Activated effector memory CD4-positive, alpha-beta T cell treated with Interleukin-2 at 50 U/mL for 16 hours (primary cell): ENCODE results near the gene ANKRD29.

ENCODE experiments used
- DNase-seq: peaks from one replicate; pipeline ENCODE4 v3.0.0-alpha.2; 2020

ANKRD29 gene

DNA sequence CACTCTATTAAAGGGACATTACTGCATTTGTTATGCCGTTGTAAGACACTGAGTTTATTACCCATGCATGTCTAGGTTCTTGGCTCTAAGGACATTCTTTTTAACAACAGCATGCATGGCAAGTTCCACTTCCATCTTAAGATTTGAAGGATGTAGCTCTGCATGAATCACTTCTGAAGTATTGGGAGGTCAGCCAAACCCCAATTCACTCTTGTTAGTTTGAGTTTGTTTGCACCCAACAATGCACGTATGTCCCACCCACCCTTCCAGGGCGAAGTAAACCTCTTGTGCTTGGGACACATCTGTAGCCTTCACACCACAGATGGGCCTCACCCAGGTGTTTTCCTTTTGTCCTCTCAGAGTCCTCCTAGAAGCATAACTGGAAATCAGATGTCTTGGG lies 21.0 kb upstream of the ANKRD29 start:
- no peak for DNase-seq

DNA sequence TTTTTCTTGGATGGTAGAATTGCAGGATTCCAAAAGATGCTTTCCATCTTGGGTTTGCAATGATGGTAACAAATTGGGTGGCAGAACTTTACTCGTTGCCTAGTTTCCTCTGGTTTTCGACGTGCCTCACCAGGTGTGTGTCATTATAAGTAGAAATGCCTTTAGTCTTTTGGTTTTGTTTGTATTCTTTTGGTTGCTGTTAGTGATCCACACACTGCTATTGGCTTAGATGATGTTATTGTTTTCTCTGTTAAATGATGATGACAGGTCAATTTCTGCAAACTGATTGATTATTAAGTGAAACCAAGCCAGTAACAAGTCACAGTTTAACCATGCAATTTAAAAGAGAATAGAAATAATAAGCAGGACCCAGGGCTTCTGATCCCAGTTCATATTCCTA lies 20.4 kb upstream of the ANKRD29 start:
- no peak for DNase-seq

DNA sequence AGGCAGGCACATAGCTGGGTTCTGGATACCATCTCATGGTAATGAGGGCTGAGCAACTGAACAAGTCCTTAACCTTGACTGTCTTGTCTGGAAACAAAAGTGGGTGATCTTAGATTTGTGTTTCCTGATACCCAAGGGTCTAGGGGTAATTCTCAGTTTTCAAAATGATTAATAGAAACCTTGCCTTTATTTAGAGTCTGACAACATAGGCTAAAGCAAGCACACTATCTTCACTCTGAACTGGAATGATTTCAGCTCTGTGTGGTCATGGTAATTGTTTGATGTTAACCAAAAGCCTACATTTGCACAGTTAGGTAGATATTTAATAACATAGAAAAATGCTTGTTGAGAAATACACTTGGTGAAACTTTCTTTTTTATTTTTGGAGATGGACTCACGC lies 19.8 kb upstream of the ANKRD29 start:
- no peak for DNase-seq

DNA sequence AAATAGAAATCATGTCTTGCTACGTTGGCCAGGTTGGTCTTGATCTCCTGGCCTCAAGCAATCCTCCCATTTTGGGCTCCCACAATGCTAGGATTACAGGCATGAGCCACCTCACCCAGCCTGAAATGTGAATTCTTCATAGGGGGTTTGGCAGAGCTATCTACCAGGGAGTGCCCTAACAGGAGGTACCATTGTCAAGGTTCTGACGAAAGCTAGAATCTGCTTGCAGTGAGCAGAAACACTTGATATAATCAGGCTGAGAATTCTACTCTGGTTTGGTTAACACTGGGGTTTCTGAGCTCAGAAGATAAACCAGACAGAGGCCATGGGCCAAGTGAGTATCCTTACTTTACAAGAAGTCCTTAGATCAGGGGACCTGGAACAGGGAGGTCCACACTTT lies 19.3 kb upstream of the ANKRD29 start:
- no peak for DNase-seq

DNA sequence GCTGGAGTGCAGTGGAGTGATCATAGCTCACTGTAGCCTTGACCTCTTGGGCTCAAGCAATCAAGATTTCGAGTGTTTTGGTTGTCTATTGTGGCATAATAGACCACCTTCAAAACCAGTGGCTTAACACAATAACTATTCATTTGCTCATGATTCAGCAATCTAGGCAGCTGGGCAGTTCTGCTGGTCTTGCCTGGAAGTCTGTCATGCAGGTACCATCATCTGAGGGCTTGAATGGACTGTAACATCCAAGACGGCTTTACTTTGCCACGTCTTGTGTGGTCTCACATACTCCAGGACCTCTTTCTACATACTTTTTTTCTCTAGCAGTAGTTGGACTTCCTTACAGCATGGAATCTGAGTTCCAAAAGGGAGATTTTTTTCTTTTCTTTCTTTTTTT lies 13.2 kb upstream of the ANKRD29 start:
- no peak for DNase-seq

DNA sequence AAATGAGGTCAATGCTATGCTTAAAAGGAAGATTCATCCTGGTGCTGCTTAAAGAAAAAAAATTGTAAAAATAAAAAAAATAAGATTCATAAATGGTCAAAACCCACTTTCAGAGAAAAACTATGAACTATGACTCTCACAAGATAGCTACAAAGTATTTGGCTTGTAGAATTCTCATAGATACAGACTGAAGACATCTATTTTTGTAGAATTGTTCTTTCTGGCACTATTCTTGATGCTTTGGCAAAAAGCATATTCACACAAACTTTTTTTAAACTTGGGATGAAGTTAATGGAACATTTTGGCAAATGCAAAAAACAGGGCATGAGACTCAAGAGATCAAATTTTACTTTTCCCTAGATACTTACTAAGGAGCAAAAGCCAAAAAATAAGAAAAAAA lies 12.5 kb upstream of the ANKRD29 start:
- no peak for DNase-seq

DNA sequence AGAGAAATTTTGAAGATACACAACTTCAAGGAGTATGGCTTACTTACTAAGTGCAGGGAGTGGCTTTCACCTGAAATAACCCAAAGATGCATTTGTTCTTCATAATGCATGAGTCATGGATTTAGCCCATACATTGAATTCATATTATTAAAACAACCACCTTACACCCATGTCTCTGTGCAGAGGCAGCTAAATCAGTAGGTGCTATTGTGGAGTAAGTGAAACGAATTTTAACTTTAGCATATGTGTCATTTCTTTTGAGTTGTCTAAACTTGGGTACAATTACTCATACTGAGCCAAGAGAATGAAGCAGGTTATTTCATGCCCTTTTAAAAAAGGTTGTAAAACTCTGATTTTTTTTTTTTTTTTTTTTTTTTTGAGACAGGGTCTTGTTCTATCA lies 11.0 kb upstream of the ANKRD29 start:
- no peak for DNase-seq

DNA sequence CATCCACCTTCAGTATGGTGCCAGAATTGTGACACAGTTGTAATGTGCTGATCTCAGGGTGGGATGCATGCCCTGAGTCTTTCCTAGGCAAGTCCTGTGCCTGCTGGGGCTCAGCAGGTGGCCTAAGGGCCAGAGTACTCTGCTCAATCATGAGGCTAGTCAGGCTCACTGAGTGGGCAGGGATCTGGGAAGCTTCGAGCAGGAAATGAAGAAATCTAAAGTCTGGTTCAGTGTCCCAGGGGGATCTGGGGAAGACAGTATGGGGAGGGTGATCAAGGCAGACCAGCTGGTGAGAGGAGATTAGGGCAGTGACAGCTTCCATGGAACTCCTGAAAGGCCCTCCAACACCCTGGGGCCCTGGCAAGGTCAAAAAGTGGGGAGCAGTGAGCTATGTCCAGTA lies 8.9 kb upstream of the ANKRD29 start:
- no peak for DNase-seq

DNA sequence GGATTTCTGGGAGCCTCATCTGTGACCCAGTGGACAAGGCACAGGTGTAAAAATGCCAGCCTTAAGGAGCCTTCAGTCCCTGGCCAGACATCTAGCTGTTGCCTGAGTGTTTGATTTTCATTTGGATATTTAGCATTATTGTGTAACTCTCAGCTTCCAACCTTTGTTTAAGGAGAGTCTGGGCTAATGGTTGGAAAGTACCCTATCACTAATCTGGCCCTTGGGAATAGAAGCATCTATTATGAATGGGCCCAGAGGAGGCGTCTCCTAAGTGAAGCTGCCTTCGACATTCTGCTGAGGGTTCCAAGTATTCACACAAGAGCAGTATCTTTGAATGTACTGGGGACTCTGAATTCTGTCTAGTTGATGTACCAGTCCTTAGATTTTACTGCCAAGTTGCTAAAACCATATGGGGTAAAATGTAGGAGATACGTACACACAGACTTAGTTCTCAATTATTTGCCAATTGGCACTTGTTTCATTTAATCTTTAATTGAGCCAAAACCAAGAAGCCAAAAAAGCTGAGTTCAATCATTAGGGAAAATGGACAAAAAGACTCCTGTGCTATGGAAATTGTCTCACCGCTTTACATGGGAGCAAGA lies 7.2 kb upstream of the ANKRD29 start:
- DNase-seq = no peak

DNA sequence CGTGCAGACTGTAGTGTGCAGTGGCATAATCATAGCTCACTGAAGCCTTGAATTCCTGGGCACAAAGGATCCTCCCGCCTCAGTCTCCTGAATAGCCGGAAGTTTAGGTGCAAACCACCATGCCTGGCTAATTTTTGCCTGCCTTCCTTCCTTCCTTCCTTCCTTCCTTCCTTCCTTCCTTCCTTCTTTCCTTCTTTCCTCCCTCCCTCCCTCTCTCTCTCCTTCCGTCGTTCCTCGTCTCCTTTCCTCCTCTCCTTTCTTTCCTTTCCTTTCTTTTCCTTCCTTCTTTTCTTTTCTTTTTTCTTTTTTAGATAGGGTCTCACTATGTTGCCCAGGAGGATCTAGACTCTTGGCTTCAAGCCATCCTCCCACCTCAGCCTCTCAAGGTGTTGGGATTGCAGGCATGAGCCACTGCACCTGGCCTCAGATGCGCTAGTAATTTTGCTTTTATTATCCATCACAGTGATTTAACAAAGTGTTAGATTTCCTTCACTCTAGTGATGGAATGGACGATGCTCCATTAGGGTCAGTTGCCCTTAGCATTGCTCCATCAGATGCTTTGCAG lies 6.6 kb upstream of the ANKRD29 start:
- no peak for DNase-seq

DNA sequence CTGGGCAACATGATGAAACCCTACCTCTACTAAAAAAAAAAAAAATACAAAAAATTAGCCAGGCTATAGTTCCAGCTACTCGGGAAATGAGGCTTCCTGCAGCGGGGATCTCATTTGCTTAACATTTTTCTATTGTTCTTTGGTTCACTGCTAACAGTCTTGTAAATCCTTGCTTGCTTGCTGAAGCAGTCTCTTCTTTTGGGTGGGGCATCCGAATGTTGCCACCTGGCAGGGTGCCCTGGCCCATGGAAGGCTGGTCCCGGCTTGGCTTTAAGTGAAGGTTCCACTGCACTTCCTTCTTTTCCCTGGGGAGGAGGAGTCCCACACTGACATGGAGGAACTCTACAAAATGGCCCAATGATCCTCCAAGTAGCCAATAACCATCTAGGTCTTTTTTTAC lies 6.0 kb upstream of the ANKRD29 start:
- no peak for DNase-seq

DNA sequence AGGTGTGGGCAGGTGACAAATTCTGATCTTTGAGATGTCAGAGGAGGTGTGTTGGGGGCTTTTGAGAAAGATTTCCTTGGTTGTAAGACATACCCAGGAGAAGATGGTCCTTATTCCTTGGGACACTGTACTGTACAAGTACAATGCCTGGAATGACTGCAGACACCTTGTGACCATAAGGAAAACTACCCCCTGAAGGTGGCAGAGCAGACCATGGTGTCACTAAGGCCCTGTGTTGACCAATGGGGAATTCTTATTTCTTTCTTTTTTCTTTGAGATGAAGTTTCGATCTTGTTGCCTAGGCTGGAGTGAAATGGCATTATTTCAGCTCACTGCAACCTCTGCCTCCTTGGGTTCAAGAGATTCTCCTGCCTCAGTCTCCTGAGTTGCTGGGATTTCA lies 4.4 kb upstream of the ANKRD29 start:
- no peak for DNase-seq

DNA sequence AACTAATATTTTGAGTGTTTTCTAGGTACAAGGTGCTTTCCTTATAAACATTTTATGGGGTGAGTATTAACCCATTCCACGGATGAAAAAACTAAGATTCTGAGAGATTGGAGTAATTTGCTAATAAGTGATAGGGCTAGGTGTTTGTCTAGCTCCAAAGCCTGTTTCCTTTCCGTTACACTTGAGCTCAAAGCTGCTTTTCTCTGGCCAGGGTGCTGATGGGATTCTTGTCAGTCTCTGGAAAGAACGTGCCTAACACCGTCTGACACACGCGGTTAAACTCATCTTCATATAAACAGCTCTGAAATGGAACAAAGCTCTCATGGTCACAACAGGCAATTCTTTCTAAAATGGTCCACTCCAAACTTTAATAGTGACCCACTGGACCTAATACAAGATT lies 2.0 kb upstream of the ANKRD29 start:
- DNase-seq = no peak

DNA sequence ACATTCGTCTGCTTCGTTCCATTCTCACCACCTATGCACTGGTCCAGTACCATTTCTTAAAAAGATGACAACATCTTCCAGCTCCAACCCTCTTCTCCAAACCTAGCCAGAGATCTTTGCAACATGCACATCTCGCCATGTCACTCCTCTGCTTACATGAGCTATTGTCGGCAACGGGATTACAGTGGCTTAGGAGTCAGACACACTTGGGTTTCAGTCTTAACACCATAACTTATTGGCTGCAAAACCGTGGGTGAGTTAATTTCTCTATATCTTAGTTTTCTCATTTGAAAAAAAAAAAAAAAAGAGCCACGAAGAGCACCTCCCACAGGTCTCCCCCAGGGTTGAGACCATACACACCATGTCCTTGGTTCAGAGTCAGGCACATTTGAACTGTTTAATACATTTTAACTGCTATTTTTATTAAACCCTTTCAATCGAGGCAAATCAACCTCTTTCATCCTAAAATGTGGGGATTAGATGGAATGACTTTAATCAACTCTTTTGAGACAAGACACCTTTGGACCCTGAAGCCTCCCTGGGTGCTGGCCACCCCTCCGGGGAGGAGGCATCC lies 889 bp downstream of the ANKRD29 start:
- DNase-seq = no peak

DNA sequence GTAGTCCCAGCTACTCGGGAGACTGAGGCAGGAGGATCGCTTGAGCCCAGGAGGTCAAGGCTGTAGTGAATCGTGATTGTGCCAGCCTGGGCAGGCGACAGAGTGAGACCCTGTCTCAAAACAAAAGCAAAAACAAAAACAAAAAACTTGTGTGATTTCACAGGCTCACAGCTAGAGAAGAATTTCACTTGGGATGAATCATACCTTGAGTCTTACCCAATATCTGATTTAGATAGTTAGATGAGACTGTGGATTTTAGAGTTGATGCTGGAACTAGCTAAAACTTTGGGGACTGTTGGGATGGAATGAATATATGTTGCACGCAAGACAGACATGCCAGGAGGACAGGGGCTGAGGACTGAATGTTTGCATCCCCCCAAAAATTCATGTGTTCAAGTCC lies 4.4 kb downstream of the ANKRD29 start:
- DNase-seq = no peak

DNA sequence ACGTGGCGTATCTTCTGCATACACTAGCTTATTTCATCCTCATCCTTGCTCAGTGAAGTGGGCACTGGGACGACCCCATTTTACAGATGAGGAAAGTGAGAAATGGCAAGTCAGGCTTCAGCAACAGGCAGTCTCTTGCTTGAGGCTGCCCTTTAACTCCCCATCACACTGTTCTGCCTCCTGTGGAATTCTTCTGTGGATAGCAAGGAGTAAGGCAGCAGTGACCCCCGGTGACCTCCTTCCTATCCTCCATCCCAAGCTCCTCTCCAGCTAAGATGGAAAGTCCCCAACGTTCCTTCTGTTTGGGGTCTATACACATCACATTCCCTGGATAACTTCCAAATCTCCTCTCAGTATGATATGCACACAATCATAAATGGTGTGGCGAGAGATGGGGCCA lies 10.5 kb downstream of the ANKRD29 start:
- DNase-seq = no peak

DNA sequence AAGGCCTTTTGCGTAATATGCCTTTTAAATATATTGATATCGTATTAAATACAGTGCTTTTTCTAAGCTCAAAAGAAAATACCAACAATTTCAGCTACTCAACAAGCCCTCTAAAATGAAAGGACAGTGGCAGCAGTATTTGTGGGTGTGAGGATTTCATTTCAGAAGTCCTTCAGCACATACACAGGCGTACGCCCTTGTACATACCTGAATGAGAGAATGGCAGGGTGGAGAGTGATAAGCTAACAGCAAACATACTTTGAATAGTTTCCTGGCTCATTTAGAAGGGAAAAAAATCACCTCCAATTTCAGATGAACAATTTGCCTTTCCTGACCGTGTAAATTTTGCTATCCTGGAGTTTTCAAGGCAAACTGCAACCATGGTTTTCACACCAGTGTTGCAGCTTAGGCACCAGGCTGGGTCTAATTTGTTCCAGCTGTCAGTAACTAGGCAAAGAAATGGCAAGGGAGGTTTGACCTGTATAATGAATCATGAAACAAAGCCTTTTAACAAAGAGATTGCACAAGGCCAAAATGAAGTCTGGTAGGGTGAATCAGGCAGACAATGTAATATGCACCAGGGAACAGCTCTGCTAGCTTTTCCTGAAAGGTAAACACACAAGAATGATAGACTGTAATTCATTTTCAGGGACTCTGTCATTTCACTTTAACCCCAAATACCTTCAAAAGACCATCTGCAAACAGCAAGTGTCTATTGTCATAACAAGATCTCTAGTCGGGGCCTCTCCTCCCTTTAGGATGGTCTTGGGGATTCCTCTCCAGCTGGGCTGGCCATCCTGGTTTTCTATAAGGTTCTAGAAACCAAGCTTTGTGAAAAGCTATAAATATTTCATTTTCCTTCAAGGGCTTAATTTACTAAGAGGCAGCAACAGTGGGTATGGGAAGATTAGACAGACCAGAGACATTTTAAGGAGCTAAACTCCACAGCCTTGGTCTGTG lies 11.5 kb downstream of the ANKRD29 start:
- DNase-seq = no peak

DNA sequence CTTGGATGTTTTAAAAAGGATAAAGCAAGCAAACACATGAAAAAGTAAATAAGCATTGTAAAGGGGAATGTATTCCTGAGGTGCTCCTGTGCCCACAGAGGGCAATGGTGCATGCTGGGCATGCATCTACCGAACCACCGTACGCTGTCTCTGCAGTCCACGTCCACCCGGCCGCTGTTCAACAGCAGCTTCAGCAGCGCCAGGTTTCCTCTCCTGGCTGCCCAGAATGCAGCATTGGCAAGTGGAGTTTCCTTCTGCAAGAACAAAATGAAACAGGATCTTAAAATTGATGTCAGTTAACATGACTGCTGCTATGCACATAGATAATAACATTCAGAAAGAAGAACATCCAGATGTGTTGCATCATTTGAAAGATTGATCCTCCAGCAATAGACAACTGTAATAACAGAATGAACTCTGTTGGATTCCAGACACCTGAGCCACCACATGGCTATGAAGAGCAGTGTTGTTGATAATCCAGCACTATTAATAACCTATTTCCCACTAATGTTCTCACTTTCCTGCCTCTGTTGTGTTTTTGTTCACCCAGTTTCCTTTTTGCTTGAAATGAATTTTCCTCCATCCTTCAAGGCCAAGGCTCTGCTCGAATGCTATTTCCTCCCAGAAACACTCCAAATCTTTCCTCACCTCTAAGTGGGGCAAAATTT lies 13.6 kb downstream of the ANKRD29 start:
- no peak for DNase-seq

DNA sequence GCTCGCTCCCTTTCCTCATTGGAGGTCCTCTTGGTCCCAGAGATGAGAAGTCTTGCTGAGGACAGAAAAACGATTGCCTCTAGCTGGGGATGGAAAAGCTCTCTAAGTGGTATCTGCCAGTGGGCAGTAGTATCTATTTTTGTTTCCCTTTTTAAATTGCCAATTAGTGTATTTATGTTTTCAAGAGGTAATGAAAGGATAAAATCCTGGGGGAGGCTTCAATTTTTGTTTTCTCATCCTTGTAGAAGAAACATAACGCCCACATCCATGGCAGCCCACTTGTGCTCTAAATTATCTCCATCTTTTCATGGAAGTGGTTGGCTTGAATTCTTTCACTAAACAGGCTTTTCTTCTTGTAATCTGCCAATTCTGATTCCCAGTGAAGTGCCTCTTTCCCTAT lies 14.3 kb downstream of the ANKRD29 start:
- no peak for DNase-seq

DNA sequence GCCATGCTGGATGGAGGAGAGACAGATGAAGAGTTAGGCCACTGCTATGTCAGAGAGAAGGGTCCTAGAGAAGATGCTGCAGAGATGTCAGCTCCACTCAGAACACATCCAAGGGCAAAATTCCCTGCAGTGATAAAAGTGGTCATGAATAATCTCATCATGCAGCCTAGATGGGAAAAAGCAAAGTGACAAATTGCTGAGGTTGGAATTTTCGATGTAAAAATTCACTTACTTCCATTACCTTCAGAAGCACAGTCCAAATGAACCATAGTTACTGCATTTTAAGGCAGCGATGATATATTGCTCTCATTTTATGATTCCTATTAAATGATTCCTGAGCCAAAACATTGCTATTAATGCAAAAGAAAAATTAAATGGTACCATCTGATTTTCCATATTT lies 16.4 kb downstream of the ANKRD29 start:
- no peak for DNase-seq

DNA sequence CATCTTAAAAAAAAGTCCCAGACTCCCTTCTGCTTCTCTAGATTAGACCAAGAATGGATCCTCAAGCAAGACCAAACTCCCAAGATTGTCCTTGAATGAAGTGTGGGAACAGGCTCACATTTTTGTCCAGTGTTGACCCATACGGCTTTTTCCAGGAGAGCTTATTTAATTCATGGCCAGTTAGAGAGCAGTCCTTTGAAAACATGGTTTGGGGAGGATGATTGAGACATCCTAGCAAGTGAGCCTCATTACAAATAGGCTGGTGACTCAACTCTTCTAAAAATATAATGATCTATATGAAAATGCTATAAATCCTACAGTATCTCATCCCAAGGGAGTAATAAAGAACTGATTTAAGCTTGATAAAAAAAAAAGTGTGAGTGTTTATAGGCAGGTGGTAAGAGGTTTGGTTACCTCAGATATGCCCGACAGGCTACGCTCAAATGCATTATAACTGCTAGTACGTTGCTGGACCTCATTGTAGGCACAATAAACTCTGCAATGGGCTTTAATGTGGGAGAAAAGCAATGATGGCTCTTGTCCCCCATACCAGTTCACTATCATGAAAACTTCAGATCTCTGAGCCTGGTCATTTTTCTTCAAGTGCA lies 17.0 kb downstream of the ANKRD29 start:
- no peak for DNase-seq

DNA sequence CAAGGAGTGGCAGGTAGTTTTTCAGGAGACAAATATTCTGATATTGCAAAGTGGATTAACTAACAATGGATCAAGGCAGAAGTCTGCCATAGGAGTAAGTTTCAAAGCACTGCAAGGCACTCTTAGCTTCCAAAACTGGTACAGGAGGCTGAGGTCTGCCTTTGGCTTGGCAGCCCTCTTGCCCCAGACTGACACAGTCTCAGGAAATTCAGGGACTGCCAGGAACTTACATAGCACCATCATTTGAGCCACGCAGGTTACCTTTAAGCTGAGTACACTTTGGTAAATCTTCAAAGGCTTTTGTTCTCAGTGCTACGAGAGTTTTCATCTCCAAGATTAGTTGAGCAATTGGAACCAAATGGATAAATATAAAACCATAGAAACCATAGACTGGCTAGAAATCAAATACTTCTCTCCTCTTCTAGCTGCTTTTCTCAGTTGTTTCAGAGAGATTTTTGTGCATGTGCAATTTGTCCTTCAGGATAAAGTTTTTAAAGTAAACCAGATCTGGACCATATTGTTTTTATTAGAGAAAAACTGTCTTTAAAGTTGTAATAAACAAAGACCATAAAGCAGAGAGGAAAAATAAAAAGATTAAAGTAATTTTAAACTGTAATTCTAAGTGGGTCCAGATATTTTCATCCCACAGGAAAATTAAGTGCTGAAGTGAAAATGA lies 18.8 kb downstream of the ANKRD29 start:
- no peak for DNase-seq
